HG02943 (cell line): ENCODE results near the gene HOXA3.

Source experiments
- ATAC-seq: cut with Tn5 transposase; IDR thresholded peaks from one replicate; pipeline ENCODE4 v1.9.1; 2021; ENCODE audit warnings: mild to moderate bottlenecking, low read depth, moderate library complexity; ENCODE audit not compliant: unreplicated experiment

Gene HOXA3

GRCh38 chr7:27095050-27095896, 57.1 kb downstream of the HOXA3 start:
- no peak for ATAC-seq

DNA sequence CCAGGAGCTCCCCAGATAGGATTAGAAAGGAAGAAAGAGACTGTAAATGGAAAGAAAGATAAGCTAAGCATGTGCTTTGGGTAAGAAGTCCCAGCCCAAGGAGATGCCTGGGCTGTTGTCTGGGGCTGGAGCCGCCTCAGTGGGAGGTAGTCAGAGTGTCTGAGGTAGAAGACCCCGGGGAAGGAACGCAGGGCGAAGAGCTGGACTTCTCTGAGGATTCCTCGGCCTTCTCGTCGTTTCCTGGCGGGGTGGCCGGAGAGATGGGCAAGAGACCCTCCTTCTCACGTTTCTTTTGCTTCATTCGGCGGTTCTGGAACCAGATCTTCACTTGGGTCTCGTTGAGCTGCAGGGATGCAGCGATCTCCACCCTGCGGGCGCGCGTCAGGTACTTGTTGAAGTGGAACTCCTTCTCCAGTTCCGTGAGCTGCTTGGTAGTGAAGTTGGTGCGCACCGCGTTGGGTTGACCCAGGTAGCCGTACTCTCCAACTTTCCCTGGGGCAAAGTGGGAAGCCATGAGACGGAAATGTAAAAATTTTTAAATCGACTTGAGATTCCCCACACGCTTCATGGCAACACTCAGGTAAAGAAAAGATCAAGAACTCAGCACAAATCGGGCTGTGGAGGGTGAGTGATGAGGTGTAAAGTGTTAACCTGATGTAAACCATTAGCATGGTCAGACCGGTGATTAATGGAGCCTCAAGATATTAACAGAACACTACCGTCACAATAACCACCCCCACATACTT, 57.9 kb downstream of the HOXA3 start:
- ATAC-seq, result no peak

DNA sequence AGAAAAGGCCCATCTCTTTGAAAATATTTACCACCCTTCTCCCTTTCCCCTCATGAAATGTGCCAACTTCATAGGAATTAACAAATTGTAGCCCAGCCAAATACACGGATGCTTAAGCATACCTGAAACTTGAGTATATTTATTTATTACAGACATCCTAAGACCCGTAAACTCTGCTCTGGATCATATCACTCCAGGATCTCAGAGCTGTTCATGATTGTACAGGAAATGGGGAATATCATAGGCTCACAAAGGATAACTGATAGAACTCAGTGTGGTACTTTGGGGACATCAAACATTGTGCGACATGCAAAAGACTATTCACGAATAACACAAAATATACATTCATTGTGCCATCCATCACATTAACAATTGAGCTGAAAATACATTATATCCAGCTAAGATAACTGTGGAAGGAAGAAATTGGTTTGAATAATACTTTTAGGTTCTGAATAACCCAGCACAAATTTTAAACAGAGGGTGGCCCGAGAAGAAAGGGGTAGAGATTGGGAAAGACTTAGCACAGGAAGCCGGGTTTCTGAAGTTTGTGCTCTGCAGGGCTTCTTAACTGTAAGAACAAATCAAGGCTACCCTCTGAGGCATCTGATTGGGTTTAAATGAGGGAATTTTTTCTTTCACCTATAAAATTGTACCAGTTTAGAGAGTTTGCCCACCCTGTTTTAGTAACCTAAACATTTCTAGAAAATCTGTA, 59.0 kb downstream of the HOXA3 start:
- no peak for ATAC-seq

DNA sequence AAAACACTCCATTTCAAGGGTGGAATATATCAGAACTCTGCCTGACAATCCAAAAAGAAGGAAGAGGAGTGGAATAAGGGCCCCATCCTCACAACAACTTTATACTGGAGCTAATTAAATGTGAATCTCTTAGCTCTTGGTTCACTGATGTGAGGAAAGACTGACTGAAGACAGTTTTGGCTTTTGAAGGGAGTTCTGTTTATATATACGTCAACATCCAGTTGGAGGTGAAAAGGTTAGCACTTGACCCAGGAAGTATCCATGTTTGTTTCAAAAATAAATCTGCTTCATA, 59.6 kb downstream of the HOXA3 start:
- no peak for ATAC-seq

- no peak for ATAC-seq
These were observed 60.2 kb downstream of the HOXA3 start for GRCh38 chr7:27091941-27092818.

- no peak for ATAC-seq
These were observed 61.3 kb downstream of the HOXA3 start for GRCh38 chr7:27091105-27091504.

- ATAC-seq, result no peak
These were observed 64.1 kb downstream of the HOXA3 start for GRCh38 chr7:27088002-27088922.

DNA sequence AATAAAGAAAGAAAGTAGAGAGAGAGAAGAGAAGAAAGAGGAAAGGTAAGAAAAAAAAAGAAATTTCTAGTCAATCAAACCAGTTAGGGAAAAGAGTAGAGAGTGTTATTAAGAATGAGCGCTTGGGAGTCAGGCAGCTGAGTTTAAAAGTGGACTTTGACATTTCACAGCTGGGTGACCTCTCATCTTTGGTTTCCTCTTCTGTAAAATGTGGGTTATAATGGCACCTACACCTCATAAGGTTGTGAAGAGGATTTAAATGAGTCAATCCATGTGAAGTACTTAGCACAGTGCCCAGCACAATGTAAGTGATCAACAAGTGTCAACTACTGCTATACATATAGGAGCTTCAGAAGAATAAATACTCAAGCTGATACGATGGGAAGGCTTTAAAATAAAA, 68.7 kb downstream of the HOXA3 start:
- no peak for ATAC-seq

GRCh38 chr7:27082171-27082570, 70.2 kb downstream of the HOXA3 start:
- no peak for ATAC-seq

DNA sequence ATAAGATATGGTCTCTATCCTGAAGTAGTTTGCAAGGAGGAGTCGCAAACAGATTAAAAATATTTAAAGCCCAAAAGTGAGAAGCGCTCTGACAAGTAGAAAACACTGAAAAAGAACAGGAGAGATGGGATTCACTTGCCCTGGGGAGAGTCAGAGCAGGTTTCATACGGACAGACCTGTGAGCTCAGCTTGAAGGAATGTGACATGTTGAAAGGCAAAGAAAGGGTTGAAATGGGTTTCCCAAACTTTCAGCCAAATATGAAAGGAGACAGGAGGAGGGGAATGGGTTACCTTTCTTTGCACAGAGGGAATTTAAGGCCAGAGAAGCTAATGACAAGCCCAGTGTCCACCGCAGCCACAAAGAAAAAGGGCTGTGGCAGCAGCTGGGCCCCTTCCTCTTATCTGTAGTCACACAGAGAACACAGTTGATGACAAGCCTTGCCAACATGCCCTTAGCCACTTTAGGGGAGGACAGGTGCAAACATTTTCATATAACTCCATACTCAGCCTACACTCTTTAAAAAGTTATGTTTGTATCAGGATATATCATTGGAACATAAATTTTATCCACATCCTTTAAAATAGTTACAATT, 71.4 kb downstream of the HOXA3 start:
- ATAC-seq, result no peak

GRCh38 chr7:27079234-27079975, 73.0 kb downstream of the HOXA3 start:
- ATAC-seq, result no peak

- ATAC-seq, result no peak
These were observed 73.7 kb downstream of the HOXA3 start for GRCh38 chr7:27078616-27079233.

- ATAC-seq, result no peak
These were observed 79.3 kb downstream of the HOXA3 start for GRCh38 chr7:27073076-27073475.

GRCh38 chr7:27071622-27072390, 80.6 kb downstream of the HOXA3 start:
- ATAC-seq, result no peak

DNA sequence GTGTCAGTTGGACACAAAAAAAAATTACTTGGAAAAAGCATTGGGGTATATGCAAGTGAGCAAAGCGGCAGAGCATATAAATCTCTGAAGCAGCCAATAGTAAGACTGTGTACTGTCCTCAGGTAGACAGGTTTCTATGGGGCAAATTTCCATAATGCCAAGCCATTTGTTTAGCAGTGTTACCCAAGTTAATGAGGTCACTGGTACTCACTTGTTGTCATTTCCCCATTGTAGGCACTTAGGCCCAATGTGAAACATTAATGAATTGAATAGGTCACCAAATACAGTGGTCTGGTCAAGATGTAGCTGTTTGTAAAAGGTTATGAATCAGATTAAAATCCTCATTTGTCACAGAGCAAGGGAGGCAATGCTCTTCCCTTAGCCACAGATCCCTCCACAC, 84.1 kb downstream of the HOXA3 start:
- ATAC-seq, result no peak

- ATAC-seq, result no peak
These were observed 86.2 kb downstream of the HOXA3 start for GRCh38 chr7:27066148-27066547.

DNA sequence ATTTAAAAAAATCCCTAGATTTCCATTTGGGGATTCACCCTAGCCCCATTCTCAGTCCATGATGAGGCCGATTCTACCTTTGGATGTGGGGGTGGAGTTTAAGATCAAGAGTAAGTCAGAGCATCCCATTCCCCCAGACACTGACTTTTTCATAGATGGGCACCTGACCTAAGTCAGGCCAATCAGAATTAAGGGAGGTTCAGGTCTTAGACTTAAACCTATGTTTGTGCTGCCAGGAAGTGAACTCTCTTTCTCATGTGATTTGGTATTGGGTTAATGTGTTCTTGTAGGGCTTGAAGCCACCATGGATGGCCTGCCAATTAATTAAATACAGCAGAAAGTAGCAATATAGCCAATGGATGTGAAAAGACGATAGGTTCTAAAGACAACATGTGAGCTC, 86.7 kb downstream of the HOXA3 start:
- no peak for ATAC-seq
